Activated CD4-positive, alpha-beta T cell treated with anti-CD3 and anti-CD28 coated beads, Interleukin-10, Interleukin-2, amounts not matched to agents 100 ng/mL and 50 ng/mL, durations not matched to agents 16 hours and 8 hours (primary cell): ENCODE measurements around the gene MACO1.
A peak's percentile ranks its signal among the peaks of the same experiment; 100 is the strongest.

Experiments
- DNase-seq: peaks from one replicate; pipeline ENCODE4 v3.0.0-alpha.2; 2020

Gene MACO1

DNA sequence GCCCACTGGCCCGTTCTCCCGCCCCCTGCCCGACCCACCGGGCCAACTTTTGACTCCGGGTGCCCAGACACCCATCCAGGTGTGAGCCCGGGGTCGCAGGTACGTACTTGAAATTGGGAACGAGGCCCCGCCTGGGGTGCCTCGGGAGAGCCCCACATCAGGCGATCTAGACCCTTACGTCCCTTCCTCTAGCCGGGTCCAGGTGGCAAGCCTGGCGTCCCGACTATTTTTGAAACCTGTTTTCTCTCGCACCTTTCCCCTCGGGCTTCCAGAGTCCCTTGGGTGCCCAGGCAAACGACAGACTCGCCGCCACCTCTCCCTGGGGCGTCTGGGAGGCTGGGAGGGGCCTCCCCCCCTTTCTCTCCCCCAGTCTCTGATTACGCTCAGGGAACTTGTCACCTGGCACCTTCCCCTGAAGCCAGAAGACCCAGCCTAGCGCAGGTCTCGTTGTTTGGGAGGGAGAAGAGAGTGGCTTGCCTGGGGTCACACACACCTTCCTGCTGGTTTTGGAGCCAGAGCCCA is 113.6 kb downstream of the MACO1 start:
- DNase-seq, result no peak

GRCh38 chr1:25544819-25545218 is 114.1 kb downstream of the MACO1 start:
- DNase-seq, result no peak

DNA sequence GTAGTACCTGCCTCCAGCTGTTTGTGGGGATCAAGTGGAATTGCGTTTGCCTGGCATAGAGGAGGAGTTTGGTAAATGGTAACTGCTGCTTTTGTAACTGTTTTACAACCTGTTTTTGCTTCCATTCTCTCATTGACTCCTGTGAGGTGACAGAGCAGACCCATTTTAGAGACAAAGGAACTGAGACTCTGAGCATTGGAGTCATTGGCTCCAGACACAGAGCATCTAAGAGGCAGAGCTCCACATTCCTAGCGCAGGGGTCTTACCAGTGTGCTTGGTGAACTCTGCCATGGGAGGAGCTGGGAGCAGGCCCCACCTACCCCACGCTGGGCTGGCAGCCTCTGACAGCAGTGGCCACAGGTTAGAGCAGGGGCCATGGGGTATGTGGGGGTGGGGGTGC is 115.1 kb downstream of the MACO1 start:
- no peak for DNase-seq

DNA sequence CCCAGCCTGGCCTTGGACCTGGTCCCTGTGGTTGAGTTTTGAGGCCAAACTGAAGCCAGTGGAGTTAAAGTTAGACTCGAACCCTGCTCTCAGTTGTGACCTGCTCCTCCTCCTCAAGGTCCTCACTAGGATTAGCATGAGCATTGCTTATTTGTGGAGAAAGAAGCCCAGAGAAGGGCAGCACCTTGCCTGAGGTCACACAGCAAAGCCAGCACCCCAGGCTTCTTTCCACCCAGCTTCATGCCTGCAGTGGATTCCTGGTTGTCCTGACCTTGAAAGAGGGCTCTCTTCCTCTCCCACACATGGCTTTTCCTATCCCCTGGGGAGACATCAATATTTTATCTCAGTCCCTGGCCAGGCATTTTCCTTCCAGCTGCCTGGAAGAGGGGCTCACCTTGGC is 115.5 kb downstream of the MACO1 start:
- DNase-seq, result no peak

DNA sequence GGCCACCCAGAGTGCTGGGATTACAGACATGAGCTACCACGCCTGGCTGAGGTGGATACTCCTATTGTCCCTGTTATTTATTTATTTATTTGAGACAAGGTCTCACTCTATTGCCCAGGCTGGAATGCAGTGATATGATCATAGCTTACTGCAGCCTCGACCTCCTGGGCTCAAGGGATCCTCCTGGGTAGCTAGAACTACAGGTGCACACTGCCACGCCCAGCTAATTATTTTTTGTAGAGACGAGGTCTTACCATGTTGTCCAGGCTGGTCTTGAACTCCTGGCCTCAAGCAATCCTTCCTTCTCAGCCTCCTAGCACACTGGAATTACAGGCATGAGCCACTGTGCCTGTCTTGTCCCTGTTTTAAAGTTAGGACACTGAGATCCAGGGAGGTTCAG is 117.9 kb downstream of the MACO1 start:
- no peak for DNase-seq

- peak; percentile 94 for DNase-seq
Observed at GRCh38 chr1:25549273-25550154, 118.8 kb downstream of the MACO1 start.
